Sciatic nerve (tissue), 2 donors: Measurements from ENCODE around the gene TRMT2A. TPM values are rescaled to one million over a fixed set of nuclear protein-coding genes. Genes with fewer than 3 reads are reported as not detected.
"Not testable (repeated sequence)": the region's sequence is repeated elsewhere in the genome, so short reads cannot be mapped to it uniquely, and the experiment has no call there.

Experiments
- ATAC-seq: fragments of 200-7000 bp; cut with Tn5 transposase; one replicate; pipeline ENCODE4 v1.9.1; 2020; ENCODE audit warnings: mild to moderate bottlenecking, moderate library complexity
- DNase-seq: peaks from one replicate; pipeline ENCODE4 v3.0.0-alpha.2; 2020; ENCODE audit warnings: low spot score
- intact Hi-C: fragments of 100-400 bp; cut with DNase I; formaldehyde crosslinking; loops from one replicate; pipeline ENCODE4 v1.14.2; 2022
- total RNA-seq: library from RNA; stranded (reverse); fragmentation: NEBNext Ultra II Directional; extraction: Animal tissue kit (Norgen Biotek cat#: 25700); gene quantifications from one replicate; pipeline ENCODE4 v1.2.1, GENCODE V29; 2021
- donor health status: DM: no; HTN: no; CAD: no.
- donor health status: DM: no; HTN: no; CAD: no.

TRMT2A gene, protein sequence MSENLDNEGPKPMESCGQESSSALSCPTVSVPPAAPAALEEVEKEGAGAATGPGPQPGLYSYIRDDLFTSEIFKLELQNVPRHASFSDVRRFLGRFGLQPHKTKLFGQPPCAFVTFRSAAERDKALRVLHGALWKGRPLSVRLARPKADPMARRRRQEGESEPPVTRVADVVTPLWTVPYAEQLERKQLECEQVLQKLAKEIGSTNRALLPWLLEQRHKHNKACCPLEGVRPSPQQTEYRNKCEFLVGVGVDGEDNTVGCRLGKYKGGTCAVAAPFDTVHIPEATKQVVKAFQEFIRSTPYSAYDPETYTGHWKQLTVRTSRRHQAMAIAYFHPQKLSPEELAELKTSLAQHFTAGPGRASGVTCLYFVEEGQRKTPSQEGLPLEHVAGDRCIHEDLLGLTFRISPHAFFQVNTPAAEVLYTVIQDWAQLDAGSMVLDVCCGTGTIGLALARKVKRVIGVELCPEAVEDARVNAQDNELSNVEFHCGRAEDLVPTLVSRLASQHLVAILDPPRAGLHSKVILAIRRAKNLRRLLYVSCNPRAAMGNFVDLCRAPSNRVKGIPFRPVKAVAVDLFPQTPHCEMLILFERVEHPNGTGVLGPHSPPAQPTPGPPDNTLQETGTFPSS
- total RNA-seq: 46.8 TPM

DNA sequence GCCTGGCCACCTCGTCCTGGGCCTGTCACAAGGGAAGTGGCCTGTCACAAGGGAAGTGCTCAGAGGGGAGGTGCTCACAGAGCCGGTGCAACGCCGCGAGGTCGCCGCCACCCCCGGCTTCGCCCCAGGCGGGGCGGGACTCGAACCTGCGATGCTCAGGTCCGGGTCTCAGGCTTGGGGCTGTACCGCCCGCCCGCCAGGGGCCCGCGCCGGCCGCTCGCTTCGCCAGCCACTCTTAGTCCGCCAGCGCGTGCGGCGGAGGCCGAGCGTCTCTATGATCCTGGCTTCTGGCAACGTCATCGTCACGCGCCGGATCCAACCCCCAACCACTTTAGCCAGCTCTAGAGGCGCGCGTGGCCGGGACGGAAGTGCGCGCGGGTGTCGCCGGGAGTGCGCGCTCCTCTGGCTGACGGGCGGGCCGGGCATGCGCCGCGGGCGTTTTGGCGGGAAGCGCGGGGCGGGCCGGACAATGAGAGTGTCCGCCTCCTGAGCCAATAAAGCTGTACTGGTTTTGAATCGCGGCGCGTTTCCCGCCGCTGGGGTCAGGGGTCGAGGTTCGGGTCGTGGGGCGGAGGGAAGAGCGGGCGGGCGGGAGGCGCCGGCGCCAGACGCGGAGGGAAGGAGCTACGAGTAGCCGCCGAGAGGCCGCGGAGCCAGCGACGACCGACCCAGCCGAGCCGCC lies at the start of gene TRMT2A:
TRMT2A (minus strand) TSS at position 276 of the 682 bp plus-strand sequence. CDS start 320 bp downstream, outside the sequence.
- intact Hi-C loops: loop anchor here (2.0 kb wide), 1 partner anchor 30 kb away; no protein-coding TSS in a partner anchor
- DNase-seq (peak; percentile 99), ATAC-seq (peak; percentile 96)

DNA sequence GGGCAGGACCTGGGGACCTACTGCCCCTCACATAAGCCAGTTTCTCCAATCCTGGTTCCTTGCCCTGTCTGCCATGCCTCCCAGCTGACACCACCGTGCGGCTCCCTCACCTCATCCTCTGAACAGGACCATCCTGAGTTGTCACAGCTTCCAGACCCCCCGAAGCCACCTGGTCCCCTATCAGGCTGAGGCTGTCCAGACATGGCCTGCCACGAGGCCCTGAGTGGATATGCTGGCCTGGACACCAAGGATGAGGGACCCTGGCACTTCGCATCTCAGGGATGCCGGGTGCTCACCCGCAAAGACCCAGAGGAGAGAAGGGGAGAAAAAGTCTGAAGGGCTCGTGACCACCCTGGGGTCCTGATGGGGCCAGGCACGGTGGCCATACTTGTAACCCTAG lies 49.7 kb upstream of the TRMT2A start:
- ATAC-seq: no peak
- intact Hi-C loops: no loop called here

DNA sequence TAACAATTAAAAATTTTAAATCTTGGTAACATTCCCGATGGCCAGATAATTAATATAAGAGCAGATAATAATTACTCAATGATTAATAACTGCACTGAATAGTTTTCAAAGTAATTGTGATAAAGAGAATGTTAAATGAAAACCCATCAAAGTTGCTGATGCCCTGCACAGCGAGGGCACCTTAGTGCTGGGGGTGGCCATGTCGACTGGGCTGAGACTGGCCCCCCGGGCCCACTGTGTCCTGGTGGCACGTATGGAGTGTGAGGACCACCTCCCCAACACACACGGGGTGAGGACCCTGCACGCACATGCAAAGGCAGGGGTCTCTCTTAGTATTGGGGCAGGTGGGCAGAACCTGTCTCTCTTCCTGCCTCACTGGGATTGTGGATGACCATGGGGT lies 48.9 kb upstream of the TRMT2A start:
- intact Hi-C loops: no loop called here
- no peak for ATAC-seq
- no peak for DNase-seq

More for the DNA sequence above, 49.7 kb upstream of the TRMT2A start:
- no peak for DNase-seq

DNA sequence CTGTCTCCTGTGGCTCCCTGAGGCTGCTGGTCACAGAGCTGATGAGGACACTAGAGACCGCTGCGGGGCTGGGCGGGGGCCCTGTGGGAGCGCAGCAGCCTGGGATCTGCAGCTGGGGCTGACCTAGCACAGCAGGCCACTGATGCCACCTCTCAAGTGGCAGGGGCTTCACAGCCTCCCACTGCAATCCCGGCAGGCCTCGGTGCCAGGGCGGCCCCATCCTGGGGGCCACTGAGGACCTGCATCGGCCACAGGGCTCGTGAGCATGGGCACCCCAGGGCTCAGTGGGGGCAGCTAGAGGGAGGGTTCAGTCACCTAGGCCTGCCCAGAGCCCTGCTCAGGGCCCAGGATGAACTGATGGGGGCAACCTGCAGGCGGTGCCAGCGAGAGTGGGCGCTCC lies 48.4 kb upstream of the TRMT2A start:
- no peak for ATAC-seq
- DNase-seq: no peak
- intact Hi-C loops: no loop called here

DNA sequence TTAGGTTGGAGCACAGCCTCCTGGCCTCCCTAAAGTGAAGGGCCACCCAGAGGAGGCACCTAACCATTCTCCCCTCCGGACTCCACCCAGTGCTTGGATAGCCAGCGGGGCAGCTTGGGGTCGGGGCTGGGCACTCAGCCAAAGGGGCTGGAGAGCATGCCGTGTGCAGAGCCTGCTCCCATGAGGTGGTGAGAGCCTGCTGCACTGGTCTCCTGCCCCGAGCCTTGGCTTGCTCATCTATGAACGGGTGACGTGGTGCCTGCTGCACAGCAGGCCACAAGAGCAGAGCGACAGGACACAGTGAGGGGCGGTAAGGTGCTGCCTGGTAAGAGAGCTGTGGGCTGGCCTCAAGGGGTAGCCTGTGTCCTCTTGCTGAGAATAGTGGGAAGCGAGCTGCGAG lies 47.8 kb upstream of the TRMT2A start:
- intact Hi-C loops: no loop called here
- ATAC-seq: no peak

DNA sequence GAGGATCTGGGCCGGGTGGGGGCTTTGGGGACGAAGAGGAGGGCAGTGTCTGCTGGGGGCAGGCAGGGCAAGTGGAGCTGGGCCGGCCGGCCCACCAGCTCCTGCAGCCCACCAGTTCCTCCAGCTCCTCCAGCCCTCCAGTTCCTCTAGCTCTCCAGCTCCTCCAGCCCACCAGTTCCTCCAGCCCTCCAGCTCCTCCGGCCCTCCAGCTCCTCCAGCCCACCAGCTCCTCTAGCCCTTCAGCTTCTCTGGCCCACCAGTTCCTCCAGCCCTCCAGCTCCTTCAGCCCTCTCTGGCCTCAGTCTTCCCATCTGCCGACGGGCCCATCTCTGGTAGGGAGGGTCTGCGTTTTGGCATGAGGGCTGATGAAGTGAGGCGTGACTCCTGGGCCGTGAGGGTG lies 43.0 kb upstream of the TRMT2A start:
- no peak for DNase-seq
- ATAC-seq: no peak
- intact Hi-C loops: no loop called here

More for the DNA sequence above, 47.8 kb upstream of the TRMT2A start:
- DNase-seq: no peak

DNA sequence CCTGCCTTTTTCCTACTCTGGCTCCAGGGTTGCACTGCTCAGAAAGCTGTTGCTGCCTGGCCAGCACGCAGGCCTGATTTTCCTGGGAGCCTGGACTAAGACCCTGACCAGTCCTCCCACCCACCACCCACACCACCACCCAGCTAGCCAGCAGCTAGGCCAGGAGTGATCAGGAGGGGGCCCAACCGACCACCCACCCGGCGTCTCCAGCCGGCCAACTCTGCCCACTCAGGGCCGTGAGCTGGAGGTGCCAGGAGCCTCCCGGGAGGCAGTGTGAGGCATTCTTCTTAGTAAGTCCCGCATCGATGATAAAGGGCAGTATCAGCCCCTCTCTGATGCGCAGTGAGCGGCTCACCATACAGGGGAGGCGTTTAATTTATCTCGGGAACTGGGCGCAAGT lies 42.5 kb upstream of the TRMT2A start:
- not testable (repeated sequence) for DNase-seq, ATAC-seq
- intact Hi-C loops: loop anchor here (5.0 kb wide), 1 partner anchor 108 kb away; the partner anchor contains the start of gene RTN4R

DNA sequence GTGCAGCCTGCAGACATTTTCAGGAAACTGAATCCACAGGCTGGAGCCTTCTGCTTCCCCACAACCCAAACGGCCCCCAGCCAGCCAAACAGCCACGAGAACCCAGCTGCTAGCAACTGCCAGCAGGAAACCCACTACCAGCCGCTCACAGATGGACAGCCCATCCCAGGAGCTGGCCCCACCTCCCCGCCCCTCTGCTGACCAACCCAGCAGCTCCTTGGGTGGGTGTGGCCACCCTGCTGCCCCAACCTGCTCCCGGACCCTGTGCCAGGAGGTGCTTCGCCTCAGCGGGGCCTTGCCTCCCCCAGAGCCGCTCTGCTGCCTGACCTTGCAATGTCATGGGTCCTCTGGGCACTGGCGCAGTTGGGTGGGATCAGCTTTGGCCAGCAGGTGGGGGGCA lies 42.0 kb upstream of the TRMT2A start:
- intact Hi-C loops: loop anchor here (5.0 kb wide), 1 partner anchor 108 kb away; the partner anchor contains the start of gene RTN4R
- ATAC-seq (no peak), DNase-seq (no peak)

DNA sequence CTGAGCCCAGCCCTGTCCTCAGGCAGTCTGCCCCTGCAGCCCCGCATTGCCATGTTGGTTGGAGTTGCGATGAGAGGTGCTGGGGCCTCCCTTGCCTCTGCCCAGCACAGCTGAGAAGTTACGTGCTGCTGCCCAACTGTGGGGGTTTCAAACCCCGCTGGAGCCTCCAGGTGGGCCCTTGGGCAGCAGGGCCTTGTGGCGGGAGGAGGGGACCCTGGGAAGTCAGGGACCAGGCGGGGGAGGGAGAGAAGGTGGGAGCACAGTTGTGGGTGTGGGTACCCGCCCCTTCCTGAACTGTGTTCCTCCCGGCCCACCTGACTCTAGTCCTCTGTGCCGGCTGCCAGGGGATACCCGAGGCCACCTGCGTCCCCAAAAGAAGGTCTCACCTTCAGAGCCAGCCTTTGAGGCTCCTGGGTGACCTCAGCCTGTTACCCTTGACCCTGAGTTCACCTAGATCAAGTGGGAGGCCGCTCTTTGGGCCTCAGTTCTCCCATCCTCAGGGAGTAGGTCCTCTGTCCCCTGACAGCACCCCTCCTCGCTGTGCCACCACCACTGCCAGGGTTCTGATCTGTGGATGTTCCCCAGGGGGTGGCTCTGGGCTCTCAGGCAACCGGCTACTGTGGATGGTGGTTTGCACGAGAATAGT lies 41.5 kb upstream of the TRMT2A start:
- ATAC-seq (no peak), DNase-seq (no peak)

DNA sequence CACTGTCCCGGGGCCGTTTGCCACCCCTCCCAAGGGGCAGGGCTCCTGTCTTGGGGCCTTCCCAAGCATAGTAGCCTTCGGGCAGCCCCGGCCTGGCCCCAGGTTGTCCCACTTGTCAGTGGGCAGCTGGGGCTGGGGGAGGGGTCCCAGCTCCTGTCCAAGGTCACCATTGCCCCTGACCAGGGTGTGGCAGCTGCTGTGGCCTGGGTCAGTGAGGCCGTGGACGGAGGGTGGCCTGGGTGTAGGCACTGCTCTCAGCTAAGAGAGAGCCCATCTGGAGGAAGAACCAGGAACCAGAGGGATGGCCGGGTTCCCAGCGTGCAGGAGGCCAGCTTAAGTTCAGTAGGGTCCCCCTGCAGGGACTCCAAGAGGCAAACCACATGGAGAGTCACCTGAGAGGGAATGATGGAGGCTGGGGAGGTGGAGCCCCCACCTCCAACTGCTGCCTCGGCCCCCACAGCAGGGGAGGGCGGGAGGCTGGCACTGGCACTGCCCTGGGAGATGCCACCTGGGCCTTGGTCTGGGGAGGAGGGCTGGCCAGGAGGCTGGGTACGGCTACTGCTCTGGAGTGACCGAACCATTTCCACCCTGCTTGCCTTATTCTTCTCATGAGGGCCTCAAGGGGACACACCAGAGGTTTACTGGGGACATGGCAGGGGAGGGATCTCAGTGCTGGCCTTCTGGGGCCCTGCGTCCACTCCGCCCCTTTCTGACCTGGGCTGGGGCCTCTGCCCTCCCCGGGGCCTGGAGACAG lies 40.6 kb upstream of the TRMT2A start:
- no peak for DNase-seq
- ATAC-seq: no peak
- intact Hi-C loops: loop anchor here (2.0 to 5.0 kb wide), 2 partner anchors 110 to 127 kb away; partner anchors contain the start of gene RTN4R

More for the DNA sequence above, 41.5 kb upstream of the TRMT2A start:
- intact Hi-C loops: loop anchor here (5.0 kb wide), 1 partner anchor 109 kb away; the partner anchor contains the start of gene RTN4R

DNA sequence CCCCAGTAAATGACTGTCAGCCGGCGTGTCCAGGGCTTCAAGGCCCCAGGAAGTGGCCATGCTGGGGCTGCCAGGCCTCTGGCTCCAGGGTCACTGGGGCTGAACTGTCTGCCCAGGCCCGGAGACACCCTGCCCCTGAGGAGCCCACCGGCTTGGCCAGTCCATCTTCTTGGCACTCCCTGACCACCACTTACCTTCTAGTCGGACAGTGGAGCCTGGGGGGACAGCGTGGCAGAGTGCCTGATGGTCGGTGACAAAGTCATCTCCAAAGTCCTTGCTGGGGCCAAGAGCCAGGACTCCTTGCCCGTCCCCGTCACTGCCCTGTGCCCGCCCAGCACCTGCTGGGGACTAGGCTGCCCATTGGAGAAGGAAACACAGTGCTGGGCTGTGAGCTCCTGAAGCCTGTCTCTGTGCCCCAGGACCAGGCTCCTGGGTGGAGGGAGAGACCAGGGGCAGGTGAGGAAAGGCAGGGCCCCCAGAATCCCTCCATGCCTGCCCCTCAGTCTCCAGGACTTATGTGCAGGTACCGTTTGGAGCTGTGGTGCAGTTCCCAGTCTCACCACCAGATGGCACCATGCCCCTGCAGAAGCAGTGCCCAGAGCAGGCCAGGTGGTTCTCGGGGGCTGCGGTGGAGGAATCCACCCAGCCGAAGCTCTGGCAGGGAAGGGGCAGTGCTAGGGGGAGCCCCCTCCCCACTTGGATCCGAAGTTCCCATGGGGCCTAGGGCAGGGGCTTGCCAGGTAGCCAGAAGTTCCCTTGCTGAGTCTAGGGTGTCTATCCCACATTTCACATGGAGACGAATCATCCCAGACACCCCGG lies 39.8 kb upstream of the TRMT2A start:
- ATAC-seq: peak; percentile 74
- intact Hi-C loops: loop anchor here (2.0 to 5.0 kb wide), 2 partner anchors 110 to 128 kb away; partner anchors contain the start of gene RTN4R
- DNase-seq: peak; percentile 95

DNA sequence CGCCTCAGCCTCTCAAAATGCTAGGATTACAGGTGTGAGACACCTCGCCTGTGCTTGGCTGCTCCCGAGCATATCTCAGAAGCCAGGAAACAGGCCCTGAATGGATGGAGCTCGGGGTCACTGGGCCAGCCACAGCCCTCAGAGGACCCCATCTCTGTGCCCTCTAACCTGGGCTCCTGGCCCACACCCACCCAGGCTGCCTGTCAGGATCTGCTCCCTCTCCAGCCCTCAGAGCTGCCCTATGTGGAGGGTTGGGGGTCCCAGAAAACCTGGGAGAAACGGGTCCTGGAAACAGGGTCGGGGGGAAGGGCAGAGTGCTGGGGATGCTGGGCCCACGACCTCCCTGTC lies 39.0 kb upstream of the TRMT2A start:
- ATAC-seq (no peak), DNase-seq (no peak)
- intact Hi-C loops: loop anchor here (2.0 to 5.0 kb wide), 2 partner anchors 111 to 129 kb away; partner anchors contain the start of gene RTN4R

DNA sequence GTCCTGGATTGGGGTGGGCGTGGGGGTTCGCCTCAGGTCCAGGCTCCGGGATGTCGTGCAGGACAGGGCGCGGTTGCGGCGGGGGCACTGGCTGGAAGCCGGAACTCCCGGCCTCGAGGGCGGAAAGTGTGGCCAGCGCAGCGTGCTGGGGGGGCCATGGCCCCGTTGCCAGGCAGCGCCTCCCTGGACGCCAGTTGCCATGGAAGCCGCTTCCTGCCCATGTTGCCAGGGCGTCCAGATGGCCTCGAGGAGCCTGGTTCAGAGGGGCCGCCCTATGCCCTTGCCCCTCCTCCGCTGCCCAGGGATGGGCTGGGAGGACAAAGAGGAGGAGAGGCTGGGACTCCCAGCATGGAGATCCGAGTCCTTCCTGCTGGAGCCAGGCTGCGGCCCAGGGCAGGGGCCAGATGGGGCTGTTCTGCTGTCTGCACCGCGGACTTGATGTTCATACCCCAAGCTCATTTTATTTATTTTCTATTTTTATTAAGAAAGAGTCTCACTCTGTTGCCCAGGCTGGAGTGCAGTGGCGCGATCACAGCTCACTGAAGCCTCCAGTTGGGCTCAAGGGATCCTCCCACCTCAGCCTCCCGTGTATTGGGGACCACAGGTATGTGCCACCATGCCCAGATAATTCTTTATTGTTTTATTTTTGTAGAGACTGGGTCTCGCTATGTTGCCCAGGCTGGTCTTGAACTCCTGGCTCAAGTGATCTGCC lies 38.5 kb upstream of the TRMT2A start:
- ATAC-seq: peak; percentile 81

DNA sequence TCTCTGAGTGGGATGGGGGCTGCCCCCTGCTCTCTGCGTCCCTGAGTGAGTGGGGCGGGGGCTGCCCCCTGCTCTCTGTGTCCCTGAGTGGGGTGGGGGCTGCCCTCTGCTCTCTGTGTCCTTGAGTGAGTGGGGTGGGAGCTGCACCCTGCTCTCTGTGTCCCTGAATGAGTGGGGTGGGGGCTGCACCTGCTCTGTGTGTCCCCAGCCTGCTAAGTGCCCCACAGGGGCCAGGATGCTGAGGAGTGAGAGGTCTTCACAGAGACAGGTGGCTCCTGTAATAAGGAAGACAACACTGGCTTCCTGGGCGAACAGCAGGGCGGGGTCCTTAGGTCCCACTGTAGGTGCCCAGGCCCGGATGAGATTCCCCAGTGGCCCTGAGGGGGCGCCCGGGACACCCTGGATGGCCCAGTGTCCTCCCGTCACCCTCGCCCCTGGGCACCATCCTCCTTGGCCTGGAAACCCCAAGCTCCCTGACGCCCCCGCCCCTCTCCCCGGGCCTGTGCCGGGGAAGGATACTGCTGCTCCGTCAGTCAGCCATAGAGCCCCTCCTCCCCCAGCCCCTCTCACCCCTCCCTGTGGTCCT lies 37.7 kb upstream of the TRMT2A start:
- ATAC-seq (no peak), DNase-seq (no peak)
- intact Hi-C loops: loop anchor here (5.0 kb wide), 1 partner anchor 113 kb away; the partner anchor contains the start of gene RTN4R

More for the DNA sequence above, 38.5 kb upstream of the TRMT2A start:
- peak; percentile 79 for DNase-seq
- intact Hi-C loops: loop anchor here (2.0 to 5.0 kb wide), 2 partner anchors 112 to 129 kb away; partner anchors contain the start of gene RTN4R

DNA sequence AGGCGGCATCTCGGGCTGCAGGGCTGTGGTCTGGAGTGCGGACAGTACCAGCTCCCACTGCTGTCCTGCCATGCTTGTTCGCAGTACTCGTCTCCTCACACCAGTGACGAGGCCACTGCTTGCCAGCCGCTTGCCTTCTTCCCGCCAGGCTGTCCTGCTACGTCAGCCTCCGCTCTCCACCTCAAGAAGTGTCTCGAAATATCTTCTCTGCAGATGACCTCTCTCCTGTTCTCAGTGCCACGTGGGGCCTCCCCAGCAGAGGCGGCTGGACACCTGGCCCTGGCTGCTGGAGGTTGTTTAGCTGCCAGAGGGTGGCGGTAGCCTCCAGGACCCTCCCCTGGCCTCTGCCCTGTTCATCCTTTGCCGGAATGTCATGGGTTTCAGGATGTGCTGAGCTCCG lies 36.9 kb upstream of the TRMT2A start:
- DNase-seq (no peak), ATAC-seq (no peak)
- intact Hi-C loops: no loop called here

DNA sequence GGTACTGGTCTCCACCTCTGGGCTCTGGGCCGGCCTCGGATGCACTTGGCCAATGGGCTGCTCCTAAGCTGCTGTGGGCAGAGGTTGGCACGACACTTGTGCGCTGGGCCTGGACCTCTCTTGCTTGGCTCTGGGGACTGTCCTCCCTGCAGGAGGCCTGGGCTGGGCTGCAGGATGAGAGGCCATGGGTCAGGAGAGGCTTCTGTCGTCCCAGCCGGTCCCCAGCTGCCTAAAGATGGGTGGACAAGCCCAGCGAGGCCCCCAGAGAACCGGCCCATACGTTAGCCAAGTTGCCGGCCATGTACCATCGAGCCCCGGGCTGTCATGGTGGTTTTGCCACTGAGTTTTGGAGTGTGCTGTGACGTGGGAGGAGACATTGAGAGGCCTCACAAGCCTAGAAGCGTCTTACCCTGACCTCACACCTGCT lies 35.5 kb upstream of the TRMT2A start:
- no peak for DNase-seq
- intact Hi-C loops: no loop called here
- ATAC-seq: no peak
